Fibroblast of villous mesenchyme (primary cell): ENCODE data around the gene C1QTNF12. TPM values are rescaled to one million over a fixed set of nuclear protein-coding genes. Genes with fewer than 3 reads are reported as not detected.

ENCODE experiments used
- DNase-seq: peaks from one replicate; pipeline ENCODE4 v3.0.0-alpha.2; 2010; ENCODE audit warnings: low read depth
- H3K4me3 ChIP-seq: 2 replicates; pipeline ENCODE4 v1.5.1; 2011; ENCODE audit warnings: low read depth, mild to moderate bottlenecking, low read length
- total RNA-seq: library from RNA; depleted of rRNA; stranded (reverse); fragments of >200 nt; gene quantifications from 2 replicates; pipeline ENCODE4 v1.2.3, GENCODE V29; 2012
- TF ChIP-seq, protein P1 (sequence below): IDR thresholded peaks from 2 replicates; pipeline ENCODE4 v1.5.1; 2012; ENCODE audit warnings: low read depth, mild to moderate bottlenecking, low read length; ENCODE audit not compliant: insufficient read depth

Gene C1QTNF12
- total RNA-seq, 1 donor = 0.43 TPM

DNA sequence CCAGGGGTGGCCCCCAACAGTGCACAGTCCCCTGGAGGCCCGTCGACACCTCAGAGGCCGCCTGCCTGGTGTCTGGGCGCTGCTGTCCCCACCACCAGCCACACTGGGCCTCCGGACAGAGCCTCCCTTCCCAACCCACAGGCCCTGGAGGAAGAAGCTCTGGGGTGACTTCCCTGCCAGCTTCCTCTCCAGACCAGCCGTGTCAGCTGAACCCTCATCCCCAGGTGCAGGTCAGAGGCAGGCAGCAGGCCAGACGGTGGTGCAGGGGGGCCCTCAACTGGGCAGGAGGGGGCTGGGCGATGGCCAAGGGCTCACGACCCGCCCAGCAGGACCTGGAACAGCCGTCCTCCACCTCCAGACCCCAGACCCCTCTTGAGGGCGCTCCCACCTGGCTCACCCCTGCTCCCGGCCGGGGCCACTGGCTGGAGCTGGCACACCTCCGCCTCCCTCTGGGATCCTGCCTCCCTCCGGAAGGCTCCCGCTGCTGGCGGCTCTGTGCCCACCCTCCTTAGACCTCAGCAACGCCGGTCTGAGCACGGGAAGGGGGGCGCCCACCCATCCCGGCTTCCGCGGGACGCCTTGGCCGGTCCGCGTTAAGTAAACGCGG is 40.6 kb downstream of the C1QTNF12 start:
- H3K4me3 ChIP-seq = no peak overlapping the region
- no peak for DNase-seq
- TF ChIP-seq, protein P1, sequence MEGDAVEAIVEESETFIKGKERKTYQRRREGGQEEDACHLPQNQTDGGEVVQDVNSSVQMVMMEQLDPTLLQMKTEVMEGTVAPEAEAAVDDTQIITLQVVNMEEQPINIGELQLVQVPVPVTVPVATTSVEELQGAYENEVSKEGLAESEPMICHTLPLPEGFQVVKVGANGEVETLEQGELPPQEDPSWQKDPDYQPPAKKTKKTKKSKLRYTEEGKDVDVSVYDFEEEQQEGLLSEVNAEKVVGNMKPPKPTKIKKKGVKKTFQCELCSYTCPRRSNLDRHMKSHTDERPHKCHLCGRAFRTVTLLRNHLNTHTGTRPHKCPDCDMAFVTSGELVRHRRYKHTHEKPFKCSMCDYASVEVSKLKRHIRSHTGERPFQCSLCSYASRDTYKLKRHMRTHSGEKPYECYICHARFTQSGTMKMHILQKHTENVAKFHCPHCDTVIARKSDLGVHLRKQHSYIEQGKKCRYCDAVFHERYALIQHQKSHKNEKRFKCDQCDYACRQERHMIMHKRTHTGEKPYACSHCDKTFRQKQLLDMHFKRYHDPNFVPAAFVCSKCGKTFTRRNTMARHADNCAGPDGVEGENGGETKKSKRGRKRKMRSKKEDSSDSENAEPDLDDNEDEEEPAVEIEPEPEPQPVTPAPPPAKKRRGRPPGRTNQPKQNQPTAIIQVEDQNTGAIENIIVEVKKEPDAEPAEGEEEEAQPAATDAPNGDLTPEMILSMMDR = no peak

DNA sequence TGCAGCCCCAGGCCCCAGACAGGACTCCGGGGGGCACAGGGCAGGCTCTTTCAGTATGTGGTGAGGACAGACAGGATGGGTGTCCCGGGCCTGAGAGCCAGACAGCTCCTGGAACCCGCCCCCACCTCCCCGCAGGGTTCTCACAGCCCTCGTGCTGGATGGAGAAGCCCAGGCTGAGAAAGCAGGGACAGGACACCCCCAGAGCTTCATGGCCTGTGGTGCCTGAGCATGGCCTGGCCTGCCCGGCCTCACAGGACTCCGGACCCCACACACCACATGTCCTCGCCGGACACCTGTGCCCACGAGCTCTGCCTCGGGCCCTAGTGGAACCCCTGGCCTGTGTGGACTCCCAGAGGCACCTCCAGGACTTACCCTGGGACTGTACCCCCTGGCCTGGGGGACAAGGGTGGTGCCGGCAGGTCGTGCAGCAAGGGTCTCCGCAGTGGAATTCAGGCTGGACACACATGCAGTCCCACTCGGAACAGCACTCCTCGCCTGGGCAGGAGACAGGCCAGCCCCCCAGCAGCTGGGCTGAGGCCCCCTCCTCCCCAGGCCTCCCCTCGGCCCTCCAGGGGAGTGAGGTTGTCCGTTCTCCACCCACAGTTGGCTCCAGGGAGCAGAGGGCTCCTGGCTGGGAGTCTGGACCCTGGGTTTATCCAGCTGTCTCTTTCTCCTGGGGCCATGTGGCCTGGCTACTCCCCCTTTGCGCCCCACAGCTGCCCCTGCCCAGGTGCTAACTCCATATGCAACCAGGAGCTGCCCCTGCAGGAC is 41.3 kb downstream of the C1QTNF12 start:
- TF ChIP-seq, protein P1 = no peak
- no peak overlapping the region for H3K4me3 ChIP-seq
- DNase-seq = no peak

DNA sequence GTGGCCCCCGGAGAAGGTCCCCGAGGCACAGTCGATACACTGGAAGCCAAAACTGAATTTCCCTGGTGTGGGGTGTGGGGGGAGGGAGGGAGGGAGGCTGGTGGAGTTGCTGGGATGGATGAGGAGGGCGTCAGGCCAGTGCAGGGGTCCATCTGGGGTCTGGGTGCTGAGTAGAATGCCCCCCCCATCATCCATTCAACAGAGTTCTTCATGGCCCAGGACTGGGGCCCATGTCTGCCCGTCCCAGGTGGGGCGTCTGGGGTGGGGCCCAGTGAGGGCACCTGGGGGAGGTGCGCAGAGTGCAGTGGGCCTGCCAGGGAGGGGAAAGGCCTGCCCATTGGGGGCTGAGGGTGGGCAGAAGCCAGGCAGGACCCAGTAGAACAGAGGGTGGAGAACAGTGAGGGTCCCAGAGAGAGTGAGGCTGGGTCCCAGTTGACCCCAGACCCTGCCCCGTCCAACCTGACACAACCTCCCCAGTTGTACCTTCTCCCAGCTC is 42.0 kb downstream of the C1QTNF12 start:
- no peak overlapping the region for H3K4me3 ChIP-seq
- DNase-seq = no peak
- TF ChIP-seq, protein P1 = no peak

DNA sequence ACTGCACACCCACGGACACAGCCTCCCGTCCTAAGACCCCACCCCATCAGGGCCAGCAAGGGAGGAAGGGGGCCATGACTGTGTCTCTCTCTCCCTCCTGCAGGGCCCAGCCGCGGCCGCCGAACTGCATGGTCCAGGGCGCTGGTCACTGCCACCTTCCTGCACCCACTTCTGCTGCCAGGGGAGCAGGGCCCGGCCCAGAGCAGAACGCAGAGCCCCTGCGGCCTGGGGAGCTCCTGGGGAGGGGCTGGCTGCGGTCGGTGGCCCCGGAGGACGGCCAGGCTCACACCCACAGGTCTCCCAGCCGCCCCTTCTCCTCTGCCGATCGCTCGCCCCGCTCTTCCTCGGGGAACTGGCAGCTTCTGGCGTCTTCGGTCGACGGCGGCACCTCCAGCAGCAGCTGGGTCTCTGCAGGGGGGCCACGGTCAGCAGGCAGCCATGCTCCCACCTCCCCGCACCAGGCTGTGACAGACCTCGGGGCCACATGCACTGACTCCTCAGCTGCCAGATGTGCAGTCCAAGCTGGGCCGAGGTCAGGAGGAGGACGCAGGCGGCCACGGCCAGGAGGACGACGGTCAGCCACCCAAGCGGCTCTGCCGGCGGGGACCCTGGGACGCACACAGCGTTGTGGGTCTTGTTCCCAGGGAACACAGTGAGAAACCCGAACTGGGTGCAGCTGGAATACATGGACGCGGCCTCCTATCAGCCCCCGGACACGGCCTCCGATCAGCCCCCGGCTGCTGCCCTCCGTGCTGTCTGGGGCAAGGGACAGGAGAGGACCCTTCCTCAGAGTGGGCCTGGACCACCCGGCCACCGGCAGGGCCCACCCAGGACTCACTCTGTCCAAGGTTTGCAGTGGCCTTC is 42.7 kb downstream of the C1QTNF12 start:
- DNase-seq = no peak
- TF ChIP-seq, protein P1 = no peak
- no peak overlapping the region for H3K4me3 ChIP-seq

DNA sequence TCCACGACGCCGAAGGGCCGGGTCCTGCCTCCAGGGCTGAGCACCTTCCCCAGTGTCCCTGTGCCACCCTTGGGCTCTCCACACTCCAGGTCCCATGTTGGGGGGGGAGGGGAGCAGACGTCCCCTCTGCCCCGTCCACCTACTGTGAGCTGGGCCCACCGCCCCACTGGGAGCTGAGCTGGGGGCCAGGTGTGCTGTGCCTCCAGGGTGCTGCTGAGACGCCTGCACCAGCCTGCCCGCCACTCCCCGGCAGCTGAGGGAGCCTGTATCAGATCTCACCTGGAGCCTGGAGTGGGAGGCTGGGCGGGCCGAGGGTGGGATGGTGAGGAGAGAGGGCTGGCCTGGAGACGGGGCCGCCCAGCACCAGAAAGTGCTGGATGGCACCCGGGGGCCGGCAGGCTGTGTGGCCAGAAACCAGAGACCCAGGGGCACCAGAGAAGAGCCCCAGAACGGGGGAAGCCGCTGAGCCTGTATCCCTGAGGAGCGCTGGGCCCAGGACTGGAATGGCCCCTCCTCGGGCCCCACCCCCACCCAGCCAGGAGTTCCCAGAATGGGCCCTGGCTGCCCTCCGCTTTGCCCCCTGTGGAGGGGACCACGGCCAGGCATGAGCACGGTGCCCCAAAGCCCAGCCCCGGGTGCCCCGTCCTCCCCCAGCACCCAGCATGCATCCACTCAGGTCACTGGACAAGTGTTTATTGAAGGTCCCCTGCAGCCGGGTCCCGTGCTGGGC is 43.5 kb downstream of the C1QTNF12 start:
- TF ChIP-seq, protein P1 = no peak
- no peak for DNase-seq
- H3K4me3 ChIP-seq = no peak overlapping the region
